Nephron (organoid): ENCODE data around the gene B3GALT5.

Experiments used
- H3K27ac Mint-ChIP-seq, 3 experiments: 2 replicates each; pipeline ENCODE4 v1.8.0; 2020; ENCODE audit warnings: mixed read lengths in 3 of 3, mild to moderate bottlenecking in 2 of 3, moderate library complexity in 1 of 3
- H3K27me3 Mint-ChIP-seq: 2 replicates; pipeline ENCODE4 v1.8.0; 2021; ENCODE audit warnings: low read depth, mild to moderate bottlenecking, moderate library complexity, mixed read lengths
- H3K36me3 Mint-ChIP-seq: 2 replicates; pipeline ENCODE4 v1.8.0; 2020; ENCODE audit warnings: low read depth, mixed read lengths
- H3K4me1 Mint-ChIP-seq: 2 replicates; pipeline ENCODE4 v1.8.0; 2020; ENCODE audit warnings: mixed read lengths
- H3K4me3 Mint-ChIP-seq, 3 experiments: 2 replicates each; pipeline ENCODE4 v1.8.0; 2020; ENCODE audit warnings: mild to moderate bottlenecking in 3 of 3, mixed read lengths in 3 of 3, moderate library complexity in 2 of 3
- H3K9me3 Mint-ChIP-seq: 2 replicates; pipeline ENCODE4 v1.8.0; 2020; ENCODE audit warnings: mixed read lengths
- TF ChIP-seq, protein P1 (sequence below), 3 experiments: fragments of 200-600 bp; sonication (generic); IDR thresholded peaks; one replicate each; pipeline ENCODE4 v1.5.0; 2021; ENCODE audit warnings: antibody characterized with exemption in 3 of 3; ENCODE audit not compliant: unreplicated experiment in 3 of 3

Gene B3GALT5

DNA sequence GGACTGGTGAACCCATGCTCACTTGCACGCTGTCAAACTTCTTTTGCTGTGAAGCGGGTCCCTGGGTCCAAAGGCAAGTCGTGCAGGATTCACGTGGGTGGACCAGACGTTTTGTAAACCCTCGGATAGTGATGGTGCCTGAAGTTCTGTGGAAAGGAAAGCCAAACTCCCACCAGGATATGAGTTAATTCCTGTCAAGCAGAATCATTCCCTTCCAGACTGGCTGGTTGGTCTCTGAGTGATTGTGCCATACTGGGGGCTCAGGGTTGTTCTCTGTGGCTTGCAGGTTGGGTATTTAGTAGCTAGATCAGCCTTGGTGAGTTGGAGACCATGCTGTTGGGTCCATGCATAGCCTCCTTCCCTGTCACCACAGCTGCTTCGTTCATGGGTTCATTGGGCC, 99.5 kb downstream of the B3GALT5 start:
- Mint-ChIP-seq H3K36me3 (no peaks in the 10 kb centered on the region), H3K4me3 (no peak overlapping the region), H3K27ac (no peak overlapping the region), H3K9me3 (no peaks in the 10 kb centered on the region), H3K27me3 (peaks cover 4% of the 10 kb centered on the region), H3K4me1 (peaks cover 23% of the 10 kb centered on the region)
- TF ChIP-seq, protein P1, sequence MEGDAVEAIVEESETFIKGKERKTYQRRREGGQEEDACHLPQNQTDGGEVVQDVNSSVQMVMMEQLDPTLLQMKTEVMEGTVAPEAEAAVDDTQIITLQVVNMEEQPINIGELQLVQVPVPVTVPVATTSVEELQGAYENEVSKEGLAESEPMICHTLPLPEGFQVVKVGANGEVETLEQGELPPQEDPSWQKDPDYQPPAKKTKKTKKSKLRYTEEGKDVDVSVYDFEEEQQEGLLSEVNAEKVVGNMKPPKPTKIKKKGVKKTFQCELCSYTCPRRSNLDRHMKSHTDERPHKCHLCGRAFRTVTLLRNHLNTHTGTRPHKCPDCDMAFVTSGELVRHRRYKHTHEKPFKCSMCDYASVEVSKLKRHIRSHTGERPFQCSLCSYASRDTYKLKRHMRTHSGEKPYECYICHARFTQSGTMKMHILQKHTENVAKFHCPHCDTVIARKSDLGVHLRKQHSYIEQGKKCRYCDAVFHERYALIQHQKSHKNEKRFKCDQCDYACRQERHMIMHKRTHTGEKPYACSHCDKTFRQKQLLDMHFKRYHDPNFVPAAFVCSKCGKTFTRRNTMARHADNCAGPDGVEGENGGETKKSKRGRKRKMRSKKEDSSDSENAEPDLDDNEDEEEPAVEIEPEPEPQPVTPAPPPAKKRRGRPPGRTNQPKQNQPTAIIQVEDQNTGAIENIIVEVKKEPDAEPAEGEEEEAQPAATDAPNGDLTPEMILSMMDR (IDR thresholded peaks at IDR 0.05; ENCODE audit: unreplicated experiment in 3 of 3): no peak

DNA sequence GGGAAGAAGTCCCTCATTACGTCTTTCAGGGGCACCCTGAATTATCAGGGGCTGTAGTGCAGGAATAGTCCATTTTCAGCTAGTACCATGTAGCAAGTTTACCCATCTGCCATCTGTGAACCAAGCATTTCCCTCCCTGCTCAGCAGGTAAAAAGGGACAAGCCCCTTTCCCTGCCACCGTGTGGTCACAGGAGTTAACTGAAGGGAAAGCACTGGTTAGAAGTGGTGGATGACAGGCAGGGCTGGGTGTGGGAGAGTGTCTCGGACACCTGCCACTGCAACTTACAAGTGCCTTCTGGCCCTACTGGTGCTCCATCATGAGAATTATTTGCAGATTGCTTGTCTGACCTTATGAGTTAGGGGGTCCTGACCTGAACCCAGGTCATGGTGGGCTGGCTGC, 100.2 kb downstream of the B3GALT5 start:
- TF ChIP-seq, protein P1 (IDR thresholded peaks at IDR 0.05; ENCODE audit: unreplicated experiment in 3 of 3): no peak
- Mint-ChIP-seq H3K9me3 (no peaks in the 10 kb centered on the region), H3K27ac (no peak overlapping the region)

DNA sequence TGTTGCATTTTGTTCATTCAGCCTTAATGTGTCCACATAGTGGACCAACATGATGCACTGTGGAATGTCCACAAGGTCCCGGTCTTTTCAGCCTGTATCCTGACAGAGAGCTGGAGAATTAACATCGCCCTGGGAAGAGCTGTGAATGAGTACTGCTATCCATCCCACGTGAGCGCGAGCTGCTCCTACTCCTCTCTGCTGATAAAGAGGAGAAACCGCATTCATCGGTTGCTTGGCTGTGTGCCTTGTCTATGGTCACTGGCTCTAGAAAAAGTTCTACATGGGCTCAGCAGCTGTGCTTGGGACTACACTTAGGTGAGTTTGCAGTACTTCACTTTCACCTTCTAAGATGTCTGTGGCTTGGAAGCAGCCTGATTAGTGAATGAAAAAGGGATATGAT, 101.2 kb downstream of the B3GALT5 start:
- Mint-ChIP-seq H3K36me3 (no peaks in the 10 kb centered on the region), H3K4me1 (peaks cover 23% of the 10 kb centered on the region), H3K4me3 (no peak overlapping the region), H3K9me3 (no peaks in the 10 kb centered on the region), H3K27ac (peak overlapping the region in 2 of 3 experiments; percentile 34 to 61), H3K27me3 (peaks cover 4% of the 10 kb centered on the region)
- TF ChIP-seq, protein P1 (IDR thresholded peaks at IDR 0.05; ENCODE audit: unreplicated experiment in 3 of 3): no peak

More for the DNA sequence above, 100.2 kb downstream of the B3GALT5 start:
- Mint-ChIP-seq H3K27me3 (peaks cover 4% of the 10 kb centered on the region), H3K4me1 (peaks cover 23% of the 10 kb centered on the region), H3K4me3 (no peak overlapping the region), H3K36me3 (no peaks in the 10 kb centered on the region)

DNA sequence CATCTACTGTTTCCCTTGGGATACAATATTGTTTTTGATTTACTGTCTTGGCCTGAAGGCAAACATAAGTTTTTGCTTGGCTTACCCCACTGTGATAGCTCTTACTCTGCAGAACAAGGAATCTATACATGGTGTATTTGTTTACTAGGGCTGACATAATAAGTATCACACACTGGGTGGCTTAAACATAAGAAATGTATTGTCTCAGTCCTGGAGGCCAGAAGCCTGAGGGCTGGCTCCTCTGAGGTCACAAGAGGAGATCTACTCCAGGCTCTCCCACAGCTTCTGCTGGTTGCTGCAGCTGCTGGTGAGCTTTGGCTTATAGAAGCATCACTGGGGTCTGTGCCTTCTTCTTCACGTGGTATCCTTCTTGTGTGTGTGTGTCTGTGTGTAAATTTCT, 101.6 kb downstream of the B3GALT5 start:
- no peaks in the 10 kb centered on the region for H3K36me3 Mint-ChIP-seq
- TF ChIP-seq, protein P1 (IDR thresholded peaks at IDR 0.05; ENCODE audit: unreplicated experiment in 3 of 3): no peak
- H3K27me3 Mint-ChIP-seq: peaks cover 4% of the 10 kb centered on the region
- H3K27ac Mint-ChIP-seq: peak overlapping the region in 2 of 3 experiments; percentile 34 to 61
- H3K4me1 Mint-ChIP-seq: peaks cover 23% of the 10 kb centered on the region
- H3K9me3 Mint-ChIP-seq: no peaks in the 10 kb centered on the region
- H3K4me3 Mint-ChIP-seq: no peak overlapping the region

DNA sequence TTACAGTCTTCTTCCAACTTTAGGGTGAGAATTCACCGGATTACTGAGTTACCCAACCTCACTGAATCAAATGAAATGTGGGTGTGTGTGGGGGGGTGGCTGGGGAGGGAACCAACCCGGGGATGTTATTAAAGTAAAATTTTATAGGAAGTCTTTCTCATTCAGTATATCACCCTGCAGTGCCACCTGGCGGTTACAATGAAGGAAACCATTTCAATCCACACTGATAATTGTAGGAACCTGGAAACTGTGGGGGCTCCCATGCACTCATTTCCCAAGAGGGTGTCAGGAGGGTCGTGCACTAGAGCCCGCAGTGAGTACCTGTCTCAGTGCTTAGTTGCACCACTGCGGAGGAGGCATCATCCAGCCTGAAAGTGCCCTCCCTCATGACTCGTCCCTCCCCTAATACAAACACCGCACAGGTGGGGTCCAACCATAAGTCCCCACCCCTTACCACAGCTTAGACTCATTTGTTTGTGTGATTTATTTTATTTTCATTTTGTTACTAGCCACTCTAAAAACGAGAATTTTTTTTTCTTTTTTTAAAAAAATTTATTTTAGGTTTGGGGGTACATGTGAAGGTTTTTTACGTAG, 103.2 kb downstream of the B3GALT5 start:
- TF ChIP-seq, protein P1 (IDR thresholded peaks at IDR 0.05; ENCODE audit: unreplicated experiment in 3 of 3): peak; percentile 71 to 81 (median 80)
- Mint-ChIP-seq H3K4me3 (no peak overlapping the region), H3K27me3 (peaks cover 4% of the 10 kb centered on the region), H3K9me3 (no peaks in the 10 kb centered on the region), H3K4me1 (peaks cover 23% of the 10 kb centered on the region), H3K27ac (peak overlapping the region in 2 of 3 experiments; percentile 66 to 68), H3K36me3 (no peaks in the 10 kb centered on the region)

DNA sequence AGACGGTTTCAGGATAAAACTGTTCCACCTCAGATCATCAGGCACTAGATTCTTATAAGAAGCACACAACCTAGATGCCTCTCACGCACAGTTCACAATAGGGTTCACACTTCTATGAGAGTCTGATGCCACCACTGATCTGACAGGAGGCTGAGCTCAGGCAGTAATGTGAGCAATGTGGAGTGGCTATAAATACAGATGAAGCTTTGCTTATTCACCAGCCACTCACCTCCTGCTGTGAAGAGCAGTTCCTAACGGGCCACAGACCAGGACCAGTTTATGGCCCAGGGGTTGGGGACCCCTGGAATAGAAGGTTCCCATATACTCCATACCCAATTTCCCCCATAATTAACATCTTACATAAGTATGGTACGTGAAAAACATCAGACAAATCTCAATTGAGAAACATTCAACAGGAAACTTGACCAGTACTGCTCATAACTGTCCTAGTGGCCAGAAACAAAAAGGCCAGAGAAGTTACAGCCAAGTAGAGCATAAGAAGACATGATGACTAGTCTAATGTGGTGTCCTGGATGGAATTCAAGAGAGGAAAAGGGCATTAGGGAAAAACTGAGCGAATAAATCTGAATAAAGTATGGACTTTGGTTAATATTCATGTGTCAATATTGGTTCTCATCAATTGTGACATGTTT, 107.5 kb downstream of the B3GALT5 start:
- Mint-ChIP-seq H3K27me3 (no peaks in the 10 kb centered on the region), H3K9me3 (peaks cover 10% of the 10 kb centered on the region), H3K27ac (no peak overlapping the region), H3K36me3 (no peaks in the 10 kb centered on the region), H3K4me3 (no peak overlapping the region), H3K4me1 (peaks cover 7% of the 10 kb centered on the region)
- TF ChIP-seq, protein P1 (IDR thresholded peaks at IDR 0.05; ENCODE audit: unreplicated experiment in 3 of 3): no peak
